H1 (cell line): ENCODE results near the gene TBX4. TPM values are rescaled to one million over a fixed set of nuclear protein-coding genes. Genes with fewer than 3 reads are reported as not detected.

ENCODE experiments used
- EP300 ChIP-seq, 2 experiments: IDR thresholded peaks; 1 replicate in 1 of 2; 2 replicates in 1 of 2; pipeline ENCODE4 v1.6.1; 2011 to 2012; ENCODE audit warnings: low read depth in 2 of 2, low read length in 2 of 2, mild to moderate bottlenecking in 2 of 2, borderline replicate concordance in 1 of 2, inconsistent platforms in 1 of 2, moderate library complexity in 1 of 2
- HDAC2 ChIP-seq, 2 experiments: fragments of 300-600 bp in 1 of 2; sonication (generic) in 1 of 2; IDR thresholded peaks; 2 replicates each; pipeline ENCODE4 v1.6.1; 2011 to 2012; ENCODE audit warnings: low read depth in 2 of 2, low read length in 2 of 2, mild to moderate bottlenecking in 2 of 2, moderate library complexity in 2 of 2, borderline replicate concordance in 1 of 2, inconsistent platforms in 1 of 2
- HDAC6 ChIP-seq: IDR thresholded peaks from one replicate; pipeline ENCODE4 v1.7.1; 2012; ENCODE audit warnings: low read depth, mild to moderate bottlenecking, inconsistent platforms, low read length, moderate library complexity
- polyA plus RNA-seq, 7 experiments: library from polyadenylated mRNA; depleted of rRNA in 3 of 7; stranded (reverse) in 5 of 7; unstranded in 2 of 7; fragments of >200 nt in 5 of 7; fragments of 200-250 nt in 2 of 7; gene quantifications; 1 replicate in 5 of 7; 2 replicates in 1 of 7; 4 replicates in 1 of 7; pipeline versions ENCODE4 v1.2.1 to v1.2.3, GENCODE V29; 2011 to 2013; ENCODE audit warnings: missing spikeins in 2 of 7, mixed read lengths in 2 of 7
- total RNA-seq: library from RNA; stranded (reverse); fragmentation: NEBNext Ultra II Directional; extraction: Animal tissue kit (Norgen Biotek cat#: 25700); gene quantifications from 2 replicates; pipeline ENCODE4 v1.2.1, GENCODE V29; 2021

The TBX4 gene
- total and polyA plus RNA-seq, 2 of the 8 experiments (the other 6 are each of a cell fraction or from before 2014, with no cell fraction given), result 0.02 TPM; not detected in 1

DNA sequence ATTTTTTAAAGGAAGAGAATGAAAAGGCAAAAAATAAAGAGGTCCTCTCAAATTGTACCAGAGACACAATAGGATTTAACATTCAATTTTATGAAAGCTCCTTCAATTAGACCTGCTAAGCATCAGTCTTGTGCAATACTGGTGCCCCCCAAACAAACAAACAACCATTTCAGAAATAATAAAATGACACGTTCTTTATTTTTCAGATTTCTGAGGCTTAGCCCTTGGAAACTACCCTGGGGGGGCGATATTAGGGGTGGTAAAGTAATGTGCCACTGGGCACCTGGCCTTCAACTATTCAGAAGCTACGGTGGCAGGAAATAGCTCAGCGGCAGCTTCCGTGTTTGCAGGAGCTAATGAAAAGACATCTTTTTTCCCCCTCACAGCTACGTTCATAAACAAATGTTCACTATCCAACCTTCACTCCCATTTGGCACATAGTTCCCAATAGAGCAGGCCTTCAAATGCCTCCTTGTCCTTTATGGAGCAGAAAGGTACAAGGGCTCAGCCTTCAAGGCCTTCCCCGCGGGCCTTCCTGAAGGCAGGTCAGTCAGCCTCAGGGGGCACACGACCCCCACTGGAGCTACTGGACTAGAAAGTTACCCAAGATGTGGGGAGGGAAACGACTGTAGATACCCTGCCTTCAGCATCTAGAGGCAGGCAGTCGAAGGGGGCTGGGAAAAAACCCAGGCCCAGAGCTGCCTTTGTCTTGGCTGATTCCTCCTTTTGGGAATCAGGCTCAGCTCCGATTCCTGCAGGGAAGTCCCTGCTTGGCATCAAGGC lies 44.1 kb downstream of the TBX4 start (continued):
- no peak for TF ChIP-seq EP300 (IDR thresholded peaks at IDR 0.05; ENCODE audit: borderline replicate concordance in 1 of 2, low read depth in 2 of 2, low read length in 2 of 2)
- no peak for TF ChIP-seq HDAC6
- no peak for TF ChIP-seq HDAC2 (IDR thresholded peaks at IDR 0.05; ENCODE audit: borderline replicate concordance in 1 of 2, low read depth in 2 of 2, low read length in 2 of 2)
